HCT116 (cell line): ENCODE data around the gene TMEM109. TPM values are rescaled to one million over a fixed set of nuclear protein-coding genes. Genes with fewer than 3 reads are reported as not detected.

Source experiments
- ATAC-seq: fragments of 200-7000 bp; cut with Tn5 transposase; 2 replicates; pipeline ENCODE4 v1.9.1; 2020; ENCODE audit warnings: mild to moderate bottlenecking, moderate library complexity
- BruUV-seq: library from RNA; stranded (reverse); fragments of 400-500 nt; replicated peaks from 2 replicates; lab custom pipeline; 2021; lab: Mats Ljungman, UMichigan
- CTCF ChIA-PET: fragments of 300-600 bp; sonication (Branson Sonifier 250); formaldehyde crosslinking; loops from one replicate; lab custom pipeline; 2021; ENCODE audit warnings: antibody characterized with exemption; lab: Charles Lee
- POLR2A ChIA-PET: fragments of 300-600, 350-600 bp; sonication (Branson Sonifier 250); formaldehyde crosslinking; loops from one replicate; lab custom pipeline; 2021; ENCODE audit warnings: antibody characterized with exemption; lab: Charles Lee
- RAD21 ChIA-PET, 2 experiments: fragments of 300-600 bp; sonication (Branson Sonifier 250); formaldehyde crosslinking; loops; one replicate each; lab custom pipeline; 2023; ENCODE audit warnings: low total read pairs in 2 of 2; ENCODE audit not compliant: uncharacterized antibody in 2 of 2, unreplicated experiment in 2 of 2, low non-redundant PET in 1 of 2; lab: Charles Lee
- DNase-seq: peaks from one replicate; pipeline ENCODE4 v3.0.0-alpha.2; 2010; ENCODE audit warnings: low read depth, low spot score
- H2AFZ ChIP-seq: fragments of 200-600 bp; shearing (Covaris generic), sonication (generic); 2 replicates; pipeline ENCODE4 v1.6.1; 2017; ENCODE audit warnings: low read depth, mixed run types, mixed read lengths, antibody characterized with exemption, low read length; ENCODE audit not compliant: poor library complexity, severe bottlenecking
- H3K27ac ChIP-seq: 2 replicates; pipeline ENCODE4 v1.5.1; 2012; ENCODE audit warnings: low read depth, low read length
- H3K27me3 ChIP-seq: fragments of 200-600 bp; sonication (generic); 2 replicates; pipeline ENCODE4 v1.6.1; 2016; ENCODE audit warnings: mixed run types, low read length, mixed read lengths; ENCODE audit not compliant: insufficient read depth
- H3K36me3 ChIP-seq, 2 experiments: fragments of 200-500 bp in 1 of 2; fragments of 200-600 bp in 1 of 2; sonication (Bioruptor generic) in 1 of 2; sonication (generic) in 1 of 2; 2 replicates each; pipeline versions ENCODE4 v1.5.1 to v1.6.1; 2014 to 2016; ENCODE audit warnings: low read length in 2 of 2, inconsistent platforms in 1 of 2, mixed read lengths in 1 of 2, mixed run types in 1 of 2; ENCODE audit not compliant: insufficient read depth in 2 of 2, control insufficient read depth in 1 of 2
- H3K4me1 ChIP-seq, 2 experiments: fragments of 200-600 bp in 1 of 2; sonication (generic) in 1 of 2; 2 replicates each; pipeline versions ENCODE4 v1.5.1 to v1.6.1; 2012 to 2017; ENCODE audit warnings: low read length in 2 of 2, inconsistent platforms in 1 of 2, mild to moderate bottlenecking in 1 of 2, mixed read lengths in 1 of 2, mixed run types in 1 of 2, moderate library complexity in 1 of 2; ENCODE audit not compliant: insufficient read depth in 2 of 2, control insufficient read depth in 1 of 2
- H3K4me2 ChIP-seq: fragments of 200-600 bp; sonication (generic); 2 replicates; pipeline ENCODE4 v1.6.1; 2017; ENCODE audit warnings: mixed run types, low read length, mixed read lengths
- H3K4me3 ChIP-seq, 2 experiments: fragments of 200-600 bp in 1 of 2; sonication (generic) in 1 of 2; replicated peaks in 1 of 2; 2 replicates each; pipeline ENCODE4 v1.5.1; 2011 to 2016; ENCODE audit warnings: low read length in 2 of 2, control low read depth in 1 of 2, low read depth in 1 of 2, mild to moderate bottlenecking in 1 of 2, mixed read lengths in 1 of 2, mixed run types in 1 of 2
- H3K79me2 ChIP-seq: fragments of 200-600 bp; sonication (generic); 2 replicates; pipeline ENCODE4 v1.6.1; 2017; ENCODE audit warnings: mild to moderate bottlenecking, mixed run types, low read length, moderate library complexity, mixed read lengths; ENCODE audit not compliant: insufficient read depth
- H3K9ac ChIP-seq: fragments of 200-600 bp; sonication (generic); 2 replicates; pipeline ENCODE4 v1.6.1; 2016; ENCODE audit warnings: low read length, mixed read lengths
- H3K9me2 ChIP-seq: fragments of 200-600 bp; sonication (generic), shearing (Covaris generic); 2 replicates; pipeline ENCODE4 v1.6.1; 2017; ENCODE audit warnings: mixed run types, mild to moderate bottlenecking, moderate library complexity; ENCODE audit not compliant: insufficient read depth
- H3K9me3 ChIP-seq, 2 experiments: fragments of 200-500 bp in 1 of 2; fragments of 200-600 bp in 1 of 2; sonication (Bioruptor generic) in 1 of 2; sonication (generic) in 1 of 2; 2 replicates each; pipeline ENCODE4 v1.6.1; 2014 to 2017; ENCODE audit warnings: low read length in 2 of 2, mixed read lengths in 2 of 2, inconsistent platforms in 1 of 2, low read depth in 1 of 2, mild to moderate bottlenecking in 1 of 2, mixed run types in 1 of 2, moderate library complexity in 1 of 2; ENCODE audit not compliant: control insufficient read depth in 1 of 2, insufficient read depth in 1 of 2
- H4K20me1 ChIP-seq: fragments of 200-600 bp; sonication (generic), shearing (Covaris generic); 2 replicates; pipeline ENCODE4 v1.6.1; 2017; ENCODE audit warnings: mixed run types, mild to moderate bottlenecking, moderate library complexity; ENCODE audit not compliant: insufficient read depth
- ATF3 ChIP-seq: IDR thresholded peaks from 2 replicates; pipeline ENCODE4 v1.6.1; 2012
- CEBPB ChIP-seq: IDR thresholded peaks from 2 replicates; pipeline ENCODE4 v1.6.1; 2012; ENCODE audit warnings: low read depth
- EGR1 ChIP-seq: IDR thresholded peaks from 2 replicates; pipeline ENCODE4 v1.6.1; 2012; ENCODE audit warnings: low read depth
- EZH2phosphoT487 ChIP-seq: fragments of 200-600 bp; IDR thresholded peaks from 2 replicates; pipeline ENCODE4 v1.6.1; 2018; ENCODE audit warnings: antibody characterized with exemption, borderline replicate concordance
- POLR2A ChIP-seq: IDR thresholded peaks from 2 replicates; pipeline ENCODE4 v1.7.0; 2011; ENCODE audit warnings: borderline replicate concordance; ENCODE audit not compliant: insufficient read depth, insufficient read length; ENCODE audit errors: extremely low read depth
- POLR2AphosphoS5 ChIP-seq: IDR thresholded peaks from 2 replicates; pipeline ENCODE4 v1.6.1; 2011; ENCODE audit warnings: mild to moderate bottlenecking, low read depth, low read length, moderate library complexity
- SIN3A ChIP-seq: IDR thresholded peaks from 2 replicates; pipeline ENCODE4 v1.6.1; 2012; ENCODE audit warnings: low read depth
- SP1 ChIP-seq: IDR thresholded peaks from 2 replicates; pipeline ENCODE4 v1.6.1; 2012; ENCODE audit warnings: low read depth
- YY1 ChIP-seq: IDR thresholded peaks from 2 replicates; pipeline ENCODE4 v1.6.1; 2011; ENCODE audit warnings: low read length, low read depth, moderate library complexity, mild to moderate bottlenecking; ENCODE audit not compliant: insufficient replicate concordance; ENCODE audit errors: extremely low read depth
- ZNF274 ChIP-seq: fragments of 200-500 bp; sonication (Bioruptor generic); IDR thresholded peaks from 2 replicates; pipeline ENCODE4 v1.6.1; 2014; ENCODE audit warnings: mild to moderate bottlenecking, low read depth, low read length, inconsistent platforms
- intact Hi-C: fragments of 100-400 bp; cut with micrococcal nuclease; formaldehyde crosslinking; loops from 2 replicates; pipeline ENCODE4 v1.10.0; 2022
- total RNA-seq: library from RNA; stranded (reverse); gene quantifications from one replicate; pipeline ENCODE4 v1.2.1, GENCODE V29; 2021; ENCODE audit not compliant: unreplicated experiment

Gene TMEM109
- total RNA-seq, 1 experiment from 2014 or later = 44.4 TPM

- Histone ChIP-seq H2AFZ (no peak overlapping the region), H3K9ac (no peak overlapping the region), H3K4me3 (no peak overlapping the region), H3K9me3 (no peaks in the 10 kb centered on the region), H3K79me2 (no peaks in the 10 kb centered on the region), H3K4me1 (no peaks in the 10 kb centered on the region), H3K9me2 (no peaks in the 10 kb centered on the region), H4K20me1 (no peaks in the 10 kb centered on the region), H3K36me3 (peaks cover 17 to 19% of the 10 kb centered on the region in 2 experiments; a peak in 3 of 4 replicates), H3K27me3 (no peaks in the 10 kb centered on the region), H3K4me2 (no peak overlapping the region), H3K27ac (no peak overlapping the region)
- intact Hi-C loops = no loop called here
- no peak for ATAC-seq
- no peak for DNase-seq
- no TSS peak for BruUV-seq
- ChIA-PET CTCF (interaction anchor here (1.9 kb wide), 1 partner anchor 9 kb away, joined by 10 read pairs; no protein-coding TSS in a partner anchor), RAD21 (no interaction called here), POLR2A (no interaction called here)
- no peak for TF ChIP-seq CEBPB
- no peak for TF ChIP-seq EGR1
- TF ChIP-seq EZH2phosphoT487 = no peak
These were observed 23.3 kb upstream of the TMEM109 start for GRCh38 chr11:60890696-60891095.

GRCh38 chr11:60891103-60891741, 22.7 kb upstream of the TMEM109 start:
- no peak overlapping the region for H3K27ac ChIP-seq
- H3K9me2 ChIP-seq = no peaks in the 10 kb centered on the region
- DNase-seq (no peak), ATAC-seq (no peak)
- no peaks in the 10 kb centered on the region for H3K9me3 ChIP-seq
- ChIA-PET CTCF (interaction anchor here (2.1 kb wide), 1 partner anchor 60 kb away, joined by 6 read pairs; no protein-coding TSS in a partner anchor), POLR2A (no interaction called here), RAD21 (no interaction called here)
- no peak overlapping the region for H3K4me3 ChIP-seq
- intact Hi-C loops = no loop called here
- H3K4me1 ChIP-seq = no peaks in the 10 kb centered on the region
- no peaks in the 10 kb centered on the region for H4K20me1 ChIP-seq
- H3K36me3 ChIP-seq = peaks cover 22 to 24% of the 10 kb centered on the region in 2 experiments; a peak in 3 of 4 replicates
- no peak overlapping the region for H2AFZ ChIP-seq
- H3K9ac ChIP-seq = no peak overlapping the region
- no peak overlapping the region for H3K4me2 ChIP-seq
- BruUV-seq = no TSS peak
- TF ChIP-seq POLR2A (no peak), SP1 (no peak), SIN3A (no peak), YY1 (no peak), POLR2AphosphoS5 (no peak), ATF3 (no peak), ZNF274 (no peak)
- H3K79me2 ChIP-seq = no peaks in the 10 kb centered on the region
- no peaks in the 10 kb centered on the region for H3K27me3 ChIP-seq
